SK-N-SH treated with all-trans-retinoic acid at 6 μM for 48 hours (cell line): ENCODE data around the gene LYRM7.

Experiments used
- ATAC-seq: fragments of 200-7000 bp; cut with Tn5 transposase; 3 replicates; pipeline ENCODE4 v1.9.1; 2020; ENCODE audit warnings: mild to moderate bottlenecking, moderate library complexity
- ARNTL ChIP-seq: fragments of 450-650 bp; formaldehyde crosslinking; IDR thresholded peaks from 2 replicates; pipeline ENCODE4 v1.5.0; 2020; ENCODE audit warnings: low read depth, mild to moderate bottlenecking, moderate library complexity, borderline replicate concordance
- BACH2 ChIP-seq: fragments of 250-450 bp; sonication (Bioruptor Pico); IDR thresholded peaks from 2 replicates; pipeline ENCODE4 v1.9.0; 2021; ENCODE audit warnings: mild to moderate bottlenecking, borderline replicate concordance
- CSDC2 ChIP-seq: fragments of 250-450 bp; sonication (Bioruptor Pico); IDR thresholded peaks from 2 replicates; pipeline ENCODE4 v1.5.0; 2020; ENCODE audit warnings: mild to moderate bottlenecking, moderate library complexity
- ESRRG ChIP-seq: fragments of 250-450 bp; sonication (Bioruptor Pico); IDR thresholded peaks from 2 replicates; pipeline ENCODE4 v1.6.1; 2021; ENCODE audit warnings: mild to moderate bottlenecking
- GLIS3 ChIP-seq: fragments of 250-450 bp; sonication (Bioruptor Pico); IDR thresholded peaks from 2 replicates; pipeline ENCODE4 v1.5.0; 2020; ENCODE audit warnings: mild to moderate bottlenecking, moderate library complexity
- ISL1 ChIP-seq: fragments of 250-450 bp; sonication (Bioruptor Pico); IDR thresholded peaks from 2 replicates; pipeline ENCODE4 v2.1.2; 2022; ENCODE audit warnings: mild to moderate bottlenecking, moderate library complexity
- PPARA ChIP-seq: fragments of 250-450 bp; sonication (Bioruptor Pico); IDR thresholded peaks from 2 replicates; pipeline ENCODE4 v1.5.0; 2020; ENCODE audit warnings: mild to moderate bottlenecking, borderline replicate concordance
- RARB ChIP-seq: fragments of 250-450 bp; sonication (Bioruptor Pico); IDR thresholded peaks from 2 replicates; pipeline ENCODE4 v1.8.0; 2021; ENCODE audit warnings: mild to moderate bottlenecking, moderate library complexity
- SNAI2 ChIP-seq: fragments of 250-450 bp; sonication (Bioruptor Pico); IDR thresholded peaks from 2 replicates; pipeline ENCODE4 v1.5.0; 2020; ENCODE audit warnings: mild to moderate bottlenecking, moderate library complexity
- TCF4 ChIP-seq: fragments of 250-450 bp; sonication (Bioruptor Pico); IDR thresholded peaks from 2 replicates; pipeline ENCODE4 v1.8.0; 2021; ENCODE audit warnings: mild to moderate bottlenecking, moderate library complexity, borderline replicate concordance
- TOX ChIP-seq: fragments of 250-450 bp; sonication (Bioruptor Pico); IDR thresholded peaks from 2 replicates; pipeline ENCODE4 v1.8.0; 2021; ENCODE audit warnings: mild to moderate bottlenecking, moderate library complexity, borderline replicate concordance
- ZC3H10 ChIP-seq: fragments of 250-450 bp; sonication (Bioruptor Pico); IDR thresholded peaks from 2 replicates; pipeline ENCODE4 v1.5.1; 2021; ENCODE audit warnings: mild to moderate bottlenecking, moderate library complexity
- ZFP3 ChIP-seq: fragments of 250-450 bp; sonication (Bioruptor Pico); IDR thresholded peaks from 2 replicates; pipeline ENCODE4 v1.5.0; 2020; ENCODE audit warnings: mild to moderate bottlenecking, moderate library complexity
- ZFP30 ChIP-seq: fragments of 450-650 bp; formaldehyde crosslinking; IDR thresholded peaks from 2 replicates; pipeline ENCODE4 v1.5.0; 2022; ENCODE audit warnings: mild to moderate bottlenecking, moderate library complexity
- ZNF565 ChIP-seq: fragments of 450-650 bp; formaldehyde crosslinking; conservative IDR thresholded peaks from 2 replicates; pipeline ENCODE4 v1.5.0; 2020; ENCODE audit warnings: low read depth, mild to moderate bottlenecking, moderate library complexity
- ZNF70 ChIP-seq: fragments of 450-650 bp; formaldehyde crosslinking; IDR thresholded peaks from 2 replicates; pipeline ENCODE4 v1.5.0; 2020; ENCODE audit warnings: mild to moderate bottlenecking, moderate library complexity
- ZNF8 ChIP-seq: fragments of 450-650 bp; formaldehyde crosslinking; IDR thresholded peaks from 2 replicates; pipeline ENCODE4 v1.5.0; 2020; ENCODE audit warnings: mild to moderate bottlenecking, moderate library complexity
- TF ChIP-seq, protein P1 (sequence below): fragments of 250-450 bp; sonication (Bioruptor Pico); IDR thresholded peaks from 2 replicates; pipeline ENCODE4 v1.5.0; 2020; ENCODE audit warnings: mild to moderate bottlenecking, moderate library complexity
- TF ChIP-seq, protein P2 (sequence below): fragments of 250-450 bp; sonication (Bioruptor Pico); IDR thresholded peaks from 2 replicates; pipeline ENCODE4 v1.8.0; 2020; ENCODE audit warnings: mild to moderate bottlenecking, moderate library complexity, borderline replicate concordance
- TF ChIP-seq, protein P3 (sequence below): fragments of 250-450 bp; sonication (Bioruptor Pico); IDR thresholded peaks from 2 replicates; pipeline ENCODE4 v1.8.0; 2021; ENCODE audit warnings: low read depth, mild to moderate bottlenecking, moderate library complexity, borderline replicate concordance
- TF ChIP-seq, protein P4 (sequence below): fragments of 250-450 bp; sonication (Bioruptor Pico); IDR thresholded peaks from 2 replicates; pipeline ENCODE4 v1.5.1; 2021; ENCODE audit warnings: mild to moderate bottlenecking, moderate library complexity

The LYRM7 gene

DNA sequence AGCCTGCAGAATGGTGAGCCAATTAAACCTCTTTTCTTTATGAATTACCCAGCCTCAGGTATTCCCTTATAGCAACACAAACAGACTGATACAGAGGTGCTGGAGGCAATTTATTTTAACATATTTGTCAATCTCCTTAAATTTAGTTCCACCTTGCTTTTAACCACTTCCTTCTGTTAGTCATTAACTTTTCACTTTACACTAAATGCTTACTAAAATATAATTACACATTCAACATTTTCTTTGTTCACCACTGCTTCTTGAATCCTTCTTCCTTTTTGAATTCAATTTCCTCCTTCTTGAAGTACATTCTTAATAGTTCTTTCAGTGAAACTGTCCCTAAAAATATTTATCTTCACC is 39.4 kb downstream of the LYRM7 start:
- TF ChIP-seq CSDC2 (CRISPR knock-in tag) (no peak), PPARA (CRISPR knock-in tag) (no peak), ARNTL (CRISPR knock-in tag) (no peak), RARB (CRISPR knock-in tag) (no peak), ISL1 (CRISPR knock-in tag) (no peak), ZNF70 (CRISPR knock-in tag) (no peak), TOX (CRISPR knock-in tag) (no peak), TCF4 (CRISPR knock-in tag) (no peak)
- TF ChIP-seq, protein P1, sequence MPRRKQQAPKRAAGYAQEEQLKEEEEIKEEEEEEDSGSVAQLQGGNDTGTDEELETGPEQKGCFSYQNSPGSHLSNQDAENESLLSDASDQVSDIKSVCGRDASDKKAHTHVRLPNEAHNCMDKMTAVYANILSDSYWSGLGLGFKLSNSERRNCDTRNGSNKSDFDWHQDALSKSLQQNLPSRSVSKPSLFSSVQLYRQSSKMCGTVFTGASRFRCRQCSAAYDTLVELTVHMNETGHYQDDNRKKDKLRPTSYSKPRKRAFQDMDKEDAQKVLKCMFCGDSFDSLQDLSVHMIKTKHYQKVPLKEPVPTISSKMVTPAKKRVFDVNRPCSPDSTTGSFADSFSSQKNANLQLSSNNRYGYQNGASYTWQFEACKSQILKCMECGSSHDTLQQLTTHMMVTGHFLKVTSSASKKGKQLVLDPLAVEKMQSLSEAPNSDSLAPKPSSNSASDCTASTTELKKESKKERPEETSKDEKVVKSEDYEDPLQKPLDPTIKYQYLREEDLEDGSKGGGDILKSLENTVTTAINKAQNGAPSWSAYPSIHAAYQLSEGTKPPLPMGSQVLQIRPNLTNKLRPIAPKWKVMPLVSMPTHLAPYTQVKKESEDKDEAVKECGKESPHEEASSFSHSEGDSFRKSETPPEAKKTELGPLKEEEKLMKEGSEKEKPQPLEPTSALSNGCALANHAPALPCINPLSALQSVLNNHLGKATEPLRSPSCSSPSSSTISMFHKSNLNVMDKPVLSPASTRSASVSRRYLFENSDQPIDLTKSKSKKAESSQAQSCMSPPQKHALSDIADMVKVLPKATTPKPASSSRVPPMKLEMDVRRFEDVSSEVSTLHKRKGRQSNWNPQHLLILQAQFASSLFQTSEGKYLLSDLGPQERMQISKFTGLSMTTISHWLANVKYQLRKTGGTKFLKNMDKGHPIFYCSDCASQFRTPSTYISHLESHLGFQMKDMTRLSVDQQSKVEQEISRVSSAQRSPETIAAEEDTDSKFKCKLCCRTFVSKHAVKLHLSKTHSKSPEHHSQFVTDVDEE, result no peak
- TF ChIP-seq, protein P2, sequence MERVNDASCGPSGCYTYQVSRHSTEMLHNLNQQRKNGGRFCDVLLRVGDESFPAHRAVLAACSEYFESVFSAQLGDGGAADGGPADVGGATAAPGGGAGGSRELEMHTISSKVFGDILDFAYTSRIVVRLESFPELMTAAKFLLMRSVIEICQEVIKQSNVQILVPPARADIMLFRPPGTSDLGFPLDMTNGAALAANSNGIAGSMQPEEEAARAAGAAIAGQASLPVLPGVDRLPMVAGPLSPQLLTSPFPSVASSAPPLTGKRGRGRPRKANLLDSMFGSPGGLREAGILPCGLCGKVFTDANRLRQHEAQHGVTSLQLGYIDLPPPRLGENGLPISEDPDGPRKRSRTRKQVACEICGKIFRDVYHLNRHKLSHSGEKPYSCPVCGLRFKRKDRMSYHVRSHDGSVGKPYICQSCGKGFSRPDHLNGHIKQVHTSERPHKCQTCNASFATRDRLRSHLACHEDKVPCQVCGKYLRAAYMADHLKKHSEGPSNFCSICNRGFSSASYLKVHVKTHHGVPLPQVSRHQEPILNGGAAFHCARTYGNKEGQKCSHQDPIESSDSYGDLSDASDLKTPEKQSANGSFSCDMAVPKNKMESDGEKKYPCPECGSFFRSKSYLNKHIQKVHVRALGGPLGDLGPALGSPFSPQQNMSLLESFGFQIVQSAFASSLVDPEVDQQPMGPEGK (CRISPR knock-in tag), result no peak
- TF ChIP-seq, protein P3, sequence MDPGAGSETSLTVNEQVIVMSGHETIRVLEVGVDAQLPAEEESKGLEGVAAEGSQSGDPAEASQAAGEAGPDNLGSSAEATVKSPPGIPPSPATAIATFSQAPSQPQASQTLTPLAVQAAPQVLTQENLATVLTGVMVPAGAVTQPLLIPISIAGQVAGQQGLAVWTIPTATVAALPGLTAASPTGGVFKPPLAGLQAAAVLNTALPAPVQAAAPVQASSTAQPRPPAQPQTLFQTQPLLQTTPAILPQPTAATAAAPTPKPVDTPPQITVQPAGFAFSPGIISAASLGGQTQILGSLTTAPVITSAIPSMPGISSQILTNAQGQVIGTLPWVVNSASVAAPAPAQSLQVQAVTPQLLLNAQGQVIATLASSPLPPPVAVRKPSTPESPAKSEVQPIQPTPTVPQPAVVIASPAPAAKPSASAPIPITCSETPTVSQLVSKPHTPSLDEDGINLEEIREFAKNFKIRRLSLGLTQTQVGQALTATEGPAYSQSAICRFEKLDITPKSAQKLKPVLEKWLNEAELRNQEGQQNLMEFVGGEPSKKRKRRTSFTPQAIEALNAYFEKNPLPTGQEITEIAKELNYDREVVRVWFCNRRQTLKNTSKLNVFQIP (CRISPR knock-in tag), result no peak
- no peak for ATAC-seq

DNA sequence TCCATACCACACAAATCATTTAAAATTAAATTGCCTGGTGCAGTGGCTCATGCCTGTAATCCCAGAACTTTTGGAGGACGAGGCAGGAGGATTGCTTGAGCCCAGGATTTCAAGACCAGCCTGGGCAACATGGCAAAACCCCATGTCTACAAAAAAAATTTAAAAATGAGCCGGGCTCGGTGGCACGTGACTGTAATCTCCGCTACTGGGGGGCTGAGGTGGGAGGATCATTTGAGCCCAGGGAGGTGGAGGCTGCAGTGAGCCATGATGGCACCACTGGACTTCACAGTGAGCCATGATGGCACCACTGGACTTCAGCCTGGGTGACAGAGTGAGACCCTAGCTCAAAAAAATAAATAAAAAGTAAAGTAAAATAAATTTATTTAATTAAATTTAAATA is 40.9 kb downstream of the LYRM7 start:
- no peak for ATAC-seq

More for the DNA sequence above, 40.9 kb downstream of the LYRM7 start:
- no peak for TF ChIP-seq ZFP3
- TF ChIP-seq ARNTL (CRISPR knock-in tag), result no peak
- TF ChIP-seq, protein P3 (CRISPR knock-in tag), result no peak
- no peak for TF ChIP-seq BACH2 (CRISPR knock-in tag)
- TF ChIP-seq TOX (CRISPR knock-in tag), result no peak
- no peak for TF ChIP-seq PPARA (CRISPR knock-in tag)
- no peak for TF ChIP-seq ZC3H10
- no peak for TF ChIP-seq ZNF70 (CRISPR knock-in tag)
- TF ChIP-seq ZNF565 (CRISPR knock-in tag), result no peak
- no peak for TF ChIP-seq SNAI2 (CRISPR knock-in tag)
- TF ChIP-seq GLIS3 (CRISPR knock-in tag), result no peak
- TF ChIP-seq, protein P2 (CRISPR knock-in tag), result no peak
- TF ChIP-seq ZFP30 (CRISPR knock-in tag), result no peak
- no peak for TF ChIP-seq ISL1 (CRISPR knock-in tag)
- TF ChIP-seq RARB (CRISPR knock-in tag), result no peak
- TF ChIP-seq, protein P4, sequence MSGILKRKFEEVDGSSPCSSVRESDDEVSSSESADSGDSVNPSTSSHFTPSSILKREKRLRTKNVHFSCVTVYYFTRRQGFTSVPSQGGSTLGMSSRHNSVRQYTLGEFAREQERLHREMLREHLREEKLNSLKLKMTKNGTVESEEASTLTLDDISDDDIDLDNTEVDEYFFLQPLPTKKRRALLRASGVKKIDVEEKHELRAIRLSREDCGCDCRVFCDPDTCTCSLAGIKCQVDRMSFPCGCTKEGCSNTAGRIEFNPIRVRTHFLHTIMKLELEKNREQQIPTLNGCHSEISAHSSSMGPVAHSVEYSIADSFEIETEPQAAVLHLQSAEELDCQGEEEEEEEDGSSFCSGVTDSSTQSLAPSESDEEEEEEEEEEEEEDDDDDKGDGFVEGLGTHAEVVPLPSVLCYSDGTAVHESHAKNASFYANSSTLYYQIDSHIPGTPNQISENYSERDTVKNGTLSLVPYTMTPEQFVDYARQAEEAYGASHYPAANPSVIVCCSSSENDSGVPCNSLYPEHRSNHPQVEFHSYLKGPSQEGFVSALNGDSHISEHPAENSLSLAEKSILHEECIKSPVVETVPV (CRISPR knock-in tag), result no peak
- no peak for TF ChIP-seq ESRRG (CRISPR knock-in tag)
- no peak for TF ChIP-seq ZNF8
